ENCODE results near the gene TRIP12. TPM values are rescaled to one million over a fixed set of nuclear protein-coding genes. Genes with fewer than 3 reads are reported as not detected.

Gene TRIP12
- total RNA-seq, 1 experiment from 2014 or later: 115 TPM

GRCh38 chr2:229740279-229740678 is 181.5 kb downstream of the TRIP12 start:
- Mint-ChIP-seq H3K36me3 (ENCODE audit: insufficient read depth, unreplicated experiment) (no peaks in the 10 kb centered on the region), H3K4me1 (ENCODE audit: low read depth, unreplicated experiment) (no peaks in the 10 kb centered on the region), H3K4me3 (ENCODE audit: unreplicated experiment) (no peak overlapping the region), H3K27ac (ENCODE audit: unreplicated experiment) (no peak overlapping the region), H3K27me3 (ENCODE audit: insufficient read depth, unreplicated experiment) (no peaks in the 10 kb centered on the region), H3K9me3 (ENCODE audit: unreplicated experiment) (peaks cover 15% of the 10 kb centered on the region)
- Histone ChIP-seq H3K9me3 (0 out of 2 replicates have a peak, but pooled peaks cover 8% of the 10 kb centered on the region), H3K27me3 (replicated peaks; ENCODE audit: control insufficient read depth, insufficient read depth, low read length) (no peaks in the 10 kb centered on the region), H3K36me3 (ENCODE audit: control insufficient read depth, insufficient read depth, low read length) (no peaks in the 10 kb centered on the region), H3K4me3 (ENCODE audit: low read depth, low read length) (no peak overlapping the region), H3K4me1 (no peaks in the 10 kb centered on the region)
- DNase-seq: no peak
- POLR2A ChIA-PET: no interaction called here
- intact Hi-C loops (cut with micrococcal nuclease; ENCODE audit: unreplicated experiment): no loop called here
- CTCF ChIA-PET: no interaction called here
- no peak for TF ChIP-seq CTCF (IDR thresholded peaks at IDR 0.05; ENCODE audit: insufficient read depth in 1 of 2, low read depth in 1 of 2, low read length in 1 of 2, severe bottlenecking in 1 of 2, unreplicated experiment in 1 of 2)
- no TSS peak for BruUV-seq (replicated peaks)

- Mint-ChIP-seq H3K27me3 (ENCODE audit: insufficient read depth, unreplicated experiment) (no peaks in the 10 kb centered on the region), H3K4me1 (ENCODE audit: low read depth, unreplicated experiment) (peaks cover 12% of the 10 kb centered on the region), H3K4me3 (ENCODE audit: unreplicated experiment) (no peak overlapping the region), H3K36me3 (ENCODE audit: insufficient read depth, unreplicated experiment) (no peaks in the 10 kb centered on the region), H3K27ac (ENCODE audit: unreplicated experiment) (no peak overlapping the region), H3K9me3 (ENCODE audit: unreplicated experiment) (peaks cover 15% of the 10 kb centered on the region)
- ChIA-PET CTCF (no interaction called here), POLR2A (no interaction called here)
- H3K9me3 ChIP-seq: 0 out of 2 replicates have a peak, but pooled peaks cover 8% of the 10 kb centered on the region
- no TSS peak for BruUV-seq (replicated peaks)
- no peak for TF ChIP-seq CTCF (IDR thresholded peaks at IDR 0.05; ENCODE audit: insufficient read depth in 1 of 2, low read depth in 1 of 2, low read length in 1 of 2, severe bottlenecking in 1 of 2, unreplicated experiment in 1 of 2)
- intact Hi-C loops (cut with micrococcal nuclease; ENCODE audit: unreplicated experiment): no loop called here
- 0 out of 2 replicates have a peak, but pooled peaks cover 7% of the 10 kb centered on the region for H3K4me1 ChIP-seq
- H3K36me3 ChIP-seq (ENCODE audit: control insufficient read depth, insufficient read depth, low read length): no peaks in the 10 kb centered on the region
- DNase-seq: no peak
- no peaks in the 10 kb centered on the region for H3K27me3 ChIP-seq (replicated peaks; ENCODE audit: control insufficient read depth, insufficient read depth, low read length)
- no peak overlapping the region for H3K4me3 ChIP-seq (ENCODE audit: low read depth, low read length)
These were observed 183.7 kb downstream of the TRIP12 start for GRCh38 chr2:229738024-229738625.

- H3K4me3 ChIP-seq (ENCODE audit: low read depth, low read length): no peak overlapping the region
- Mint-ChIP-seq H3K36me3 (ENCODE audit: insufficient read depth, unreplicated experiment) (no peaks in the 10 kb centered on the region), H3K27me3 (ENCODE audit: insufficient read depth, unreplicated experiment) (no peaks in the 10 kb centered on the region), H3K9me3 (ENCODE audit: unreplicated experiment) (peaks cover 15% of the 10 kb centered on the region), H3K4me3 (ENCODE audit: unreplicated experiment) (no peak overlapping the region), H3K4me1 (ENCODE audit: low read depth, unreplicated experiment) (peaks cover 17% of the 10 kb centered on the region), H3K27ac (ENCODE audit: unreplicated experiment) (peak overlapping the region; percentile 24)
- H3K27me3 ChIP-seq (replicated peaks; ENCODE audit: control insufficient read depth, insufficient read depth, low read length): no peaks in the 10 kb centered on the region
- CTCF ChIA-PET: no interaction called here
- 0 out of 2 replicates have a peak, but pooled peaks cover 8% of the 10 kb centered on the region for H3K9me3 ChIP-seq
- BruUV-seq (replicated peaks): no TSS peak
- TF ChIP-seq CTCF (IDR thresholded peaks at IDR 0.05; ENCODE audit: insufficient read depth in 1 of 2, low read depth in 1 of 2, low read length in 1 of 2, severe bottlenecking in 1 of 2, unreplicated experiment in 1 of 2): no peak
- DNase-seq: no peak
- H3K4me1 ChIP-seq: 0 out of 2 replicates have a peak, but pooled peaks cover 7% of the 10 kb centered on the region
- intact Hi-C loops (cut with micrococcal nuclease; ENCODE audit: unreplicated experiment): no loop called here
- no peaks in the 10 kb centered on the region for H3K36me3 ChIP-seq (ENCODE audit: control insufficient read depth, insufficient read depth, low read length)
- POLR2A ChIA-PET: no interaction called here
These were observed 187.4 kb downstream of the TRIP12 start for GRCh38 chr2:229734410-229734809.
